Panc1 (cell line): ENCODE results near the gene PPM1K.

Experiments used
- POLR2AphosphoS5 ChIP-seq: IDR thresholded peaks from 2 replicates; pipeline ENCODE4 v1.6.1; 2012; ENCODE audit warnings: mild to moderate bottlenecking, low read depth, low read length, moderate library complexity
- SIN3A ChIP-seq: IDR thresholded peaks from 2 replicates; pipeline ENCODE4 v1.6.1; 2012; ENCODE audit warnings: low read depth, mild to moderate bottlenecking, low read length, moderate library complexity, borderline replicate concordance; ENCODE audit not compliant: insufficient read depth
- TF ChIP-seq, protein P1 (sequence below): fragments of 450-650 bp; IDR thresholded peaks from 2 replicates; pipeline ENCODE4 v1.5.1; 2017; ENCODE audit warnings: mild to moderate bottlenecking

DNA sequence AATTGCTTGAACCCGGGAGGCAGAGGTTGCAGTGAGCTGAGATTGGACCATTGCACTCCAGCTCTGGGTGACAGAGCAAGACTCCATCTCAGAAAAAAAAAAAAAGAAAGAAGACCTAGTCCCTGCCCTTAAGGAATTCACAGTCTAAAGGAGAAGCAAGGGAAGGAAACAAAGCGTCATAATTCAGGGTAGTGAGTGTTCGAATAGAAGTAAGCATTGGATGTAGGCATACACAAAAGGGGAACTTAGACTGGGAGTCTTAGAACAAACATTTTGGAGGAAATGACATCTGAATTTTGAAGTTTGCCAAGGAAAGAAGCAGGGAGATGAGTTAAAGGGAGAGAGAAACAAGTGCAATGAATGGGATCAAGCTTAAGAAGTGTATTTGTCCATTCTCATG, 32.4 kb downstream of the PPM1K start:
- TF ChIP-seq, protein P1, sequence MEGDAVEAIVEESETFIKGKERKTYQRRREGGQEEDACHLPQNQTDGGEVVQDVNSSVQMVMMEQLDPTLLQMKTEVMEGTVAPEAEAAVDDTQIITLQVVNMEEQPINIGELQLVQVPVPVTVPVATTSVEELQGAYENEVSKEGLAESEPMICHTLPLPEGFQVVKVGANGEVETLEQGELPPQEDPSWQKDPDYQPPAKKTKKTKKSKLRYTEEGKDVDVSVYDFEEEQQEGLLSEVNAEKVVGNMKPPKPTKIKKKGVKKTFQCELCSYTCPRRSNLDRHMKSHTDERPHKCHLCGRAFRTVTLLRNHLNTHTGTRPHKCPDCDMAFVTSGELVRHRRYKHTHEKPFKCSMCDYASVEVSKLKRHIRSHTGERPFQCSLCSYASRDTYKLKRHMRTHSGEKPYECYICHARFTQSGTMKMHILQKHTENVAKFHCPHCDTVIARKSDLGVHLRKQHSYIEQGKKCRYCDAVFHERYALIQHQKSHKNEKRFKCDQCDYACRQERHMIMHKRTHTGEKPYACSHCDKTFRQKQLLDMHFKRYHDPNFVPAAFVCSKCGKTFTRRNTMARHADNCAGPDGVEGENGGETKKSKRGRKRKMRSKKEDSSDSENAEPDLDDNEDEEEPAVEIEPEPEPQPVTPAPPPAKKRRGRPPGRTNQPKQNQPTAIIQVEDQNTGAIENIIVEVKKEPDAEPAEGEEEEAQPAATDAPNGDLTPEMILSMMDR = no peak
- TF ChIP-seq SIN3A (no peak), POLR2AphosphoS5 (no peak)
